BE2C (cell line): ENCODE measurements around the gene BRSK2.

ENCODE experiments used
- DNase-seq: peaks from one replicate; pipeline ENCODE4 v3.0.0-alpha.2; 2020
- H3K27me3 ChIP-seq: fragments of 250-450 bp; sonication (Bioruptor Pico); 2 replicates; pipeline ENCODE4 v1.5.1; 2020; ENCODE audit warnings: mild to moderate bottlenecking
- H3K36me3 ChIP-seq: fragments of 250-450 bp; sonication (Bioruptor Pico); 2 replicates; pipeline ENCODE4 v1.5.1; 2020; ENCODE audit warnings: mild to moderate bottlenecking
- H3K4me1 ChIP-seq: fragments of 250-450 bp; sonication (Bioruptor Pico); 2 replicates; pipeline ENCODE4 v1.5.1; 2020
- H3K4me3 ChIP-seq: 2 replicates; pipeline ENCODE4 v1.5.1; 2011; ENCODE audit warnings: low read depth, low read length
- H3K9me3 ChIP-seq: fragments of 250-450 bp; sonication (Bioruptor Pico); 2 replicates; pipeline ENCODE4 v1.5.1; 2020
- CTCF ChIP-seq: IDR thresholded peaks from 2 replicates; pipeline ENCODE4 v1.5.1; 2012; ENCODE audit warnings: mild to moderate bottlenecking, low read depth, low read length

Gene BRSK2

GRCh38 chr11:1455032-1455762 is 65.5 kb downstream of the BRSK2 start:
- Histone ChIP-seq H3K36me3 (no peaks in the 10 kb centered on the region), H3K4me1 (no peaks in the 10 kb centered on the region), H3K9me3 (no peaks in the 10 kb centered on the region), H3K27me3 (no peaks in the 10 kb centered on the region), H3K4me3 (no peak overlapping the region)
- no peak for DNase-seq
- no peak for TF ChIP-seq CTCF

- TF ChIP-seq CTCF, result no peak
Measured at GRCh38 chr11:1455763-1456060, 66.0 kb downstream of the BRSK2 start.

GRCh38 chr11:1456176-1456575 is 66.4 kb downstream of the BRSK2 start:
- H3K27me3 ChIP-seq, result no peaks in the 10 kb centered on the region
- no peak for TF ChIP-seq CTCF
- no peaks in the 10 kb centered on the region for H3K36me3 ChIP-seq
- DNase-seq, result no peak
- H3K4me1 ChIP-seq, result no peaks in the 10 kb centered on the region
- no peaks in the 10 kb centered on the region for H3K9me3 ChIP-seq
- no peak overlapping the region for H3K4me3 ChIP-seq

More at GRCh38 chr11:1455763-1456060, 66.0 kb downstream of the BRSK2 start:
- Histone ChIP-seq H3K27me3 (no peaks in the 10 kb centered on the region), H3K4me1 (no peaks in the 10 kb centered on the region), H3K4me3 (no peak overlapping the region), H3K36me3 (no peaks in the 10 kb centered on the region), H3K9me3 (no peaks in the 10 kb centered on the region)
- DNase-seq, result no peak

GRCh38 chr11:1456596-1457325 is 67.0 kb downstream of the BRSK2 start:
- Histone ChIP-seq H3K27me3 (no peaks in the 10 kb centered on the region), H3K4me3 (no peak overlapping the region), H3K36me3 (no peaks in the 10 kb centered on the region), H3K9me3 (no peaks in the 10 kb centered on the region), H3K4me1 (no peaks in the 10 kb centered on the region)
- no peak for DNase-seq
- TF ChIP-seq CTCF, result no peak

GRCh38 chr11:1457326-1457680 is 67.6 kb downstream of the BRSK2 start:
- H3K36me3 ChIP-seq, result no peaks in the 10 kb centered on the region
- no peaks in the 10 kb centered on the region for H3K4me1 ChIP-seq
- DNase-seq, result no peak
- H3K9me3 ChIP-seq, result no peaks in the 10 kb centered on the region
- no peak overlapping the region for H3K4me3 ChIP-seq
- no peak for TF ChIP-seq CTCF
- H3K27me3 ChIP-seq, result no peaks in the 10 kb centered on the region

- DNase-seq, result no peak
Measured at GRCh38 chr11:1457856-1458255, 68.1 kb downstream of the BRSK2 start.

More at GRCh38 chr11:1457856-1458255, 68.1 kb downstream of the BRSK2 start:
- H3K9me3 ChIP-seq, result no peaks in the 10 kb centered on the region
- H3K36me3 ChIP-seq, result no peaks in the 10 kb centered on the region
- TF ChIP-seq CTCF, result no peak
- no peak overlapping the region for H3K4me3 ChIP-seq
- H3K27me3 ChIP-seq, result no peaks in the 10 kb centered on the region
- no peaks in the 10 kb centered on the region for H3K4me1 ChIP-seq
